ENCODE results near the gene TRPM5.
A peak's percentile ranks its signal among the peaks of the same experiment; 100 is the strongest.
"Not testable (repeated sequence)": the region's sequence is repeated elsewhere in the genome, so short reads cannot be mapped to it uniquely, and the experiment has no call there.

The TRPM5 gene, protein sequence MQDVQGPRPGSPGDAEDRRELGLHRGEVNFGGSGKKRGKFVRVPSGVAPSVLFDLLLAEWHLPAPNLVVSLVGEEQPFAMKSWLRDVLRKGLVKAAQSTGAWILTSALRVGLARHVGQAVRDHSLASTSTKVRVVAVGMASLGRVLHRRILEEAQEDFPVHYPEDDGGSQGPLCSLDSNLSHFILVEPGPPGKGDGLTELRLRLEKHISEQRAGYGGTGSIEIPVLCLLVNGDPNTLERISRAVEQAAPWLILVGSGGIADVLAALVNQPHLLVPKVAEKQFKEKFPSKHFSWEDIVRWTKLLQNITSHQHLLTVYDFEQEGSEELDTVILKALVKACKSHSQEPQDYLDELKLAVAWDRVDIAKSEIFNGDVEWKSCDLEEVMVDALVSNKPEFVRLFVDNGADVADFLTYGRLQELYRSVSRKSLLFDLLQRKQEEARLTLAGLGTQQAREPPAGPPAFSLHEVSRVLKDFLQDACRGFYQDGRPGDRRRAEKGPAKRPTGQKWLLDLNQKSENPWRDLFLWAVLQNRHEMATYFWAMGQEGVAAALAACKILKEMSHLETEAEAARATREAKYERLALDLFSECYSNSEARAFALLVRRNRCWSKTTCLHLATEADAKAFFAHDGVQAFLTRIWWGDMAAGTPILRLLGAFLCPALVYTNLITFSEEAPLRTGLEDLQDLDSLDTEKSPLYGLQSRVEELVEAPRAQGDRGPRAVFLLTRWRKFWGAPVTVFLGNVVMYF (N-terminal part only)

DNA sequence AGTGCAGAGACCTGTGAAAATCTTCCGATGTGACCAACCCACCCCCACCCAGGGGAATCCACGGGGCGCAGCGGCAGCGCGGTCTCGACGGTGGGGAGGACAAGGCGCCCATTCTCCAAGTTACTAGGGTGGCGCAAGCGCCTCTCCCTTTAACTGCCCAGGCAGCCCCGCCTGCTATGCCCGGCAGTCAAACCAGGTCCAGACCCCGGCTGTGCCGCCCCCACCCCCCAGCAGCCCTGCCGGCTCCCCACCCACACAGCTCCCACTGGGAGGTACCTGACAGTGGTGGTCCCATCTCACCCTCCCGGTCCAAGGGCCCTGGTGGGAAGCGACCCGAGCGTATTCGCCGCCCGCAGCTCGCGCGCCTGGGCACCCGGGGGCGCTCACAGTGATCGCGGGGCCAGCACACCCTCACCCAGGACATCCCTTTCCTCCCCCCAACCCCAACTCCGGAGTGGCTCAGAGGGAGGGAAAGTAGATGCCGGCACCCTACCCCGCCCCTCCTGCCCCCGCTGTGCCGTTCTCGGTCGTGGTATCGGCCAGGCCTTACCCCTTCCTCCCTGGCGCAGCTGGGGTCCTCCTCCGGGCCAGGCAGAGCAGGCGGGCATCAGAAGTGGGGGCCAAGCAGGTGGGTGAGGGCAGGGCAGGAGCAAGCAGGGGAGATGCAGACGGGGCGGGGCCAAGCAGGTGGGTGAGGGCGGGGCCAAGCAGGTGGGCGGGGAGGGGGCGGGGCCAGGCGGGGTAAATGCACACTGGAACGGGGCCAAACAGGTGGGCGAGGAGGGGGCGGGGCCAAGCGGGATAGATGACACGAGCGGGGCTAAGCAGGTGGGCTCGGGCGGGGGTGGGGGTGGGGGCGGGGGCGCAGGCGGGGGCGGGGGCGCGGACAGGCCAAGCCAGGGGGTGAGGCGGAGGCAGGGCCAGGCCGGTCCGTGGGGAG, at the start of gene TRPM5:
Gene TRPM5 (minus strand): TSS at position 634 of the 940 bp plus-strand sequence. CDS start 21,478 bp downstream, outside the sequence.
- DNase-seq = peak; percentile 68

- no peak for DNase-seq
Measured at GRCh38 chr11:2489083-2489482, 44.8 kb upstream of the TRPM5 start.

DNA sequence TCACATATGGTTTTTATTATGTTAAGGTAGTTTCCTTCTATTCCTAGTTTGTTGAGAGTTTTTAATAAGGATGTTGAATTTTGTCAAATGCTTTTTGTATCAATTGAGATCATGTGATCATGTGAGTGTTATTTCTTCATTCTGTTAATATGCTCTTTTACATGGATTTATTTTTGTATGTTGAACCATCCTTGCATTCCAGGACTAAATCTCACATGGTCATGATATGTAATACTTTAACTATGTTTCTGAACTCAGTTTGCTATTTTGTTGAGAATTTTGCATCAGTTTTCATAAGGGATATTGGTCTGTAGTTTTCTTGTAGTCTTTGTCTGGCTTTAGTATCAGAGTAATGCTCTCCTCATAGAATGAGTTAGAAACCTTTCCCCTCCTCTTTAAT, 43.7 kb upstream of the TRPM5 start:
- no peak for DNase-seq

GRCh38 chr11:2484576-2485125, 40.3 kb upstream of the TRPM5 start:
- no peak for DNase-seq

GRCh38 chr11:2483426-2483825, 39.1 kb upstream of the TRPM5 start:
- DNase-seq = no peak

GRCh38 chr11:2482745-2483144, 38.4 kb upstream of the TRPM5 start:
- DNase-seq = no peak

- no peak for DNase-seq
Measured at GRCh38 chr11:2482204-2482603, 37.9 kb upstream of the TRPM5 start.

GRCh38 chr11:2481253-2481652, 36.9 kb upstream of the TRPM5 start:
- no peak for DNase-seq

DNA sequence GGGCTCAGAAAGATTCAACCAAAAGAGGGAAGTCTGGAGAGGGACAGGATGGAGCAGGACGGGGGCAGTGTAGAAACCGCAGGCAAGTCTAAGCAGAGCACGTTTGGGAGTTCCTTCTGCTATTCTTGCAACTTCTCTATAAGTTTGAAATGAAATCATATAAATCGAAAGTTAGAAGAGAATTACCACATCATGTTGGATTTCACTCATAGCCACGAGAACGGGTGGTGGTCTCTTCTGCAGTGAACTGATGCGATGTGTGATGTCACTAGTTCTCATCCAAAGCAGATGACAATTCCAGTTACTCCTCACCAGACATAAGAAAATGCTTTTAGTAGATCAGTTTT, 36.5 kb upstream of the TRPM5 start:
- peak; percentile 50 for DNase-seq

- DNase-seq = not testable (repeated sequence)
Measured at GRCh38 chr11:2480067-2480873, 36.0 kb upstream of the TRPM5 start.

DNA sequence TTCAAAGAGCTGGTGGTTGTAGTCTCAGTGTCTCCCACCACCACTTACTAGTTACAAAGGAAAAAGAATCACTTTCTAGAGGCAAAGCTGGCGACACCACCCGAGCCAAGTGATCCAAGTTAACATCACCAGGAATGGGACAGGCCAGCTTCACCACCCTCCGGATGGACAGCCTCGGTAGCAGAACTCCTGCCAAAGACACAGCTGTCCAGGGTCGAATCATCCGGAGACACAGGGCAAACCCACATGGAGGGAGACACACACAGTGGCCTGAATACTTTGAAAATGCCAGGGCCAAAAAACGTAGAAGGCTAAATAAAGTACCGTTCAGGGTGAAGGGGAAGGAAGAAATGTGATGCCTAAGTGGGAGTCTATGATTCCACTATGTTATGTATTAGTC, 33.6 kb upstream of the TRPM5 start:
- DNase-seq = no peak

DNA sequence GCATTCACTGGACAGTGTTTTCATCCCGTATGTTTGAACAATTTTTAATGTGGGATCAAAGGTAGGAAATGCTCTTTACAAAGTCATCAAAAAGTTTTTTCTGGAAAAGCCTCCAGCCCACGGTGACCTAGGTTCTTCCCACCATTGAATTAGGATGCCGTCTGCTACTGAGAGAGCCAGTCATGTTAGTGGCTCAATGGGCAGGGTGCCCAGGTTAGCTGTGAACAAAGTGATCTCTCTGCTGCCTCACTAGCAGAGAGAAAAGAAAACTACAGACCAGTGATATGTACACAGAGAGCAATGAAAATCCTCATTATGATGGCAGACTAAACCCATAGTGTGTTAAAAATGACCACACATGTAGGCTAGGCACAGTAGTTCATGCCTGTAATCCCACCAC, 32.9 kb upstream of the TRPM5 start:
- DNase-seq = no peak

DNA sequence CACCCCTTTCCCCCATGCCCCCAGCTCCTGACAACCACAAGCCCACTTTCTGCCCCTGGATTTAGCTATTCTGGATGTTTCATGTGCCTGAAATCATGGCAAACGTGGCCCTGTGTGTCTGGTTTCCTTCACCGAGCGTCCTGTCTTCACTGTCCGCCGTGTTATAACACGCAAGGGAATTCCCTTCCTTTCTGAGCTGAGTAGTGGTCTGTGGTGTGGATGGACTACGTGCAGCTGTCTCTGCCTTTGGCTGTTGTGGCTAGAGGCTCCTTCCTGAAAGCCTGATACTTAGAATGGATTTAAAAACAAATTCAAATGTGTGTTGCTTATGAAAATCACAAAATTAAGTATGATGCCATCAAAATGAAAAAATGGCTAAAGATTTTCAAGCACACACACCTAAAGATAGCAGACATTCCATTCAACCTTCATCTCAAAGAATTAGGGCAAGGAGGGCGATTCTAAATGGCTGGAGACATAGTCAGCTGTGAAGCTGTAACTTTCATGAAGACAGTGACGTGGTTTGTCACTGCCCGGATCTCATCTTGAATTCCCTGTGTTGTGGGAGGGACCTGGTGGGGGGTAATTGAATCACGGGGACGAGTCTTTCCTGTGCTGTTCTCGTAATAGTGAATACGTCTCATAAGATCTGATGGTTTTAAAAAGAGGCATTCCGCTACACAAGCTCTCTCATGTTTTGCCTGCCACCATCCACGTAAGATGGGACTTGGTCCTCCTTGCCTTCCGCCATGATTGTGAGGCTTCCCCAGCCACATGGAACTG, 31.0 kb upstream of the TRPM5 start:
- DNase-seq = no peak

GRCh38 chr11:2474059-2474901, 30.0 kb upstream of the TRPM5 start:
- no peak for DNase-seq

DNA sequence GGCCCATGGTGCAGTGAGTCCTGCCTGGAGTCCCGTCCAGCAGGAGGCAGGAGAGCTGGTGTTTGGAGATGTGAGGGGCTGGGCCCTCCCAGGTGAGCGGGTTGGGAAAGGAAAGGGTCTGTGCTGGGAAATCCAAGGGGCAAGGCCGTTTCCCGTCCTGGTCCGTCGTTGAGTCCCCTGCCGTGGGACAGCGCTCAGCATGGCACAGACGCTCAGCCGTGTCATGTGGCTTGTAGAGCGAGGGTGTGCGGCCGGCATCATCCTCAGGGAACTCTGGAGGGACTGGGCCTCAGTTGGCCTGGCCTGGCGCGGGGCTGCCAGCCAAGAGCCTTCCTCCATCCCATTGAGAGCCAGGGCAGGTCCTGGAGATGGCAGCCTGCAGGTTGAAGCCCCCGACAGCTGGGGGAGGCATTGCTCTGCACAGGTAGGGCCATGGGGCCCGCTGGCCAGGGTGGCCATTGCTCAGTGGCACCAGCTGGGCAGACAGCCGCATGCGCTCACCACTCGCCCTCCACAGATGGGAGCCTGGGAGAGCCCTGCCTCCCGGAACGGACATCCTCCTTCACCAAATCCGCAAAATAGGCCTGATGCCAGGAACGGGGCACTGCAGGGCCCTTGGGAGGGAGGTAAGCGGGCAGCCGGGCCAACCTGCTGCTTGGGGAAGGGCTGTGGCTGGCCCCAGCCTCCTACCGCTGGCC, 29.2 kb upstream of the TRPM5 start:
- DNase-seq = no peak

- DNase-seq = no peak
Measured at GRCh38 chr11:2472428-2473186, 28.3 kb upstream of the TRPM5 start.

DNA sequence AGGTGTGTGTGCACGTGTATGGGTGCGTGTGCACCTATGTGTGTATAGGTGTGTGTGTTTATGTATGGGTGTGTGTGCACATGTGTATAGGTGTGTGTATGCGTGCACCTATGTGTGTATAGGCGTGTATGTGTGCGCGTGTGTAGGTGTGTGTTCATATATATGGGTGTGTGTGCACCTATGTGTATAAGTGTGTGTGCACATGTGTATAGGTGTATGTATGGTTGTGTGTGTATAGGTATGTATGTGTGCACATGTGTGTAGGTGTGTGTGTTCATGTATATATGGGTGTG, 27.4 kb upstream of the TRPM5 start:
- DNase-seq = no peak

GRCh38 chr11:2471048-2471803, 26.9 kb upstream of the TRPM5 start:
- no peak for DNase-seq
